ENCODE results near the gene MAP3K10.

MAP3K10 gene

GRCh38 chr19:40234429-40235237 is 43.4 kb downstream of the MAP3K10 start:
- DNase-seq = no peak

- no peak for DNase-seq
Observed at GRCh38 chr19:40235238-40236025, 44.2 kb downstream of the MAP3K10 start.

GRCh38 chr19:40236026-40236355 is 44.8 kb downstream of the MAP3K10 start:
- no peak for DNase-seq

- DNase-seq = no peak
Observed at GRCh38 chr19:40236366-40236765, 45.1 kb downstream of the MAP3K10 start.

- no peak for DNase-seq
Observed at GRCh38 chr19:40237791-40238190, 46.6 kb downstream of the MAP3K10 start.

- no peak for DNase-seq
Observed at GRCh38 chr19:40238775-40239174, 47.5 kb downstream of the MAP3K10 start.

GRCh38 chr19:40239415-40240226 is 48.4 kb downstream of the MAP3K10 start:
- no peak for DNase-seq

GRCh38 chr19:40240332-40240731 is 49.1 kb downstream of the MAP3K10 start:
- DNase-seq = no peak

GRCh38 chr19:40241125-40241808 is 50.0 kb downstream of the MAP3K10 start:
- DNase-seq = no peak

GRCh38 chr19:40241809-40242384 is 50.7 kb downstream of the MAP3K10 start:
- DNase-seq = no peak

GRCh38 chr19:40242480-40242879 is 51.3 kb downstream of the MAP3K10 start:
- no peak for DNase-seq

GRCh38 chr19:40243181-40243580 is 52.0 kb downstream of the MAP3K10 start:
- DNase-seq = no peak

- no peak for DNase-seq
Observed at GRCh38 chr19:40244579-40245317, 53.5 kb downstream of the MAP3K10 start.

GRCh38 chr19:40245506-40246128 is 54.4 kb downstream of the MAP3K10 start:
- DNase-seq = no peak

GRCh38 chr19:40246292-40247073 is 55.3 kb downstream of the MAP3K10 start:
- no peak for DNase-seq

GRCh38 chr19:40247178-40247577 is 56.0 kb downstream of the MAP3K10 start:
- DNase-seq = no peak

GRCh38 chr19:40247735-40248262 is 56.6 kb downstream of the MAP3K10 start:
- no peak for DNase-seq

GRCh38 chr19:40249201-40249600 is 58.0 kb downstream of the MAP3K10 start:
- DNase-seq = no peak

GRCh38 chr19:40249781-40250180 is 58.6 kb downstream of the MAP3K10 start:
- DNase-seq = no peak

GRCh38 chr19:40251244-40251643 is 60.0 kb downstream of the MAP3K10 start:
- DNase-seq = no peak
